Activated naive CD4-positive, alpha-beta T cell treated with anti-CD3 and anti-CD28 coated beads, Interleukin-2, amount 10 ng/mL, durations not matched to agents 7 days and 5 days (primary cell): ENCODE data around the gene CFAP97D1.
A peak's percentile ranks its signal among the peaks of the same experiment; 100 is the strongest.

Experiments
- CTCF ChIA-PET: fragments of 350-600 bp; sonication (Branson Sonifier 250); formaldehyde crosslinking; loops from one replicate; lab custom pipeline; 2021; ENCODE audit warnings: antibody characterized with exemption; lab: Charles Lee
- DNase-seq: peaks from one replicate; pipeline ENCODE4 v3.0.0-alpha.2; 2020
- H3K27ac Mint-ChIP-seq: one replicate; pipeline ENCODE4 v1.8.0; 2021; ENCODE audit warnings: mild to moderate bottlenecking, moderate library complexity, mixed read lengths
- H3K27me3 Mint-ChIP-seq: one replicate; pipeline ENCODE4 v1.8.0; 2021; ENCODE audit warnings: mild to moderate bottlenecking, mixed read lengths
- H3K36me3 Mint-ChIP-seq: one replicate; pipeline ENCODE4 v1.8.0; 2021; ENCODE audit warnings: mixed read lengths
- H3K4me1 Mint-ChIP-seq: one replicate; pipeline ENCODE4 v1.8.0; 2021; ENCODE audit warnings: mixed read lengths
- H3K4me3 Mint-ChIP-seq: one replicate; pipeline ENCODE4 v1.8.0; 2021; ENCODE audit warnings: mild to moderate bottlenecking, moderate library complexity, mixed read lengths
- H3K9me3 Mint-ChIP-seq: one replicate; pipeline ENCODE4 v1.8.0; 2021; ENCODE audit warnings: mixed read lengths

Gene CFAP97D1

DNA sequence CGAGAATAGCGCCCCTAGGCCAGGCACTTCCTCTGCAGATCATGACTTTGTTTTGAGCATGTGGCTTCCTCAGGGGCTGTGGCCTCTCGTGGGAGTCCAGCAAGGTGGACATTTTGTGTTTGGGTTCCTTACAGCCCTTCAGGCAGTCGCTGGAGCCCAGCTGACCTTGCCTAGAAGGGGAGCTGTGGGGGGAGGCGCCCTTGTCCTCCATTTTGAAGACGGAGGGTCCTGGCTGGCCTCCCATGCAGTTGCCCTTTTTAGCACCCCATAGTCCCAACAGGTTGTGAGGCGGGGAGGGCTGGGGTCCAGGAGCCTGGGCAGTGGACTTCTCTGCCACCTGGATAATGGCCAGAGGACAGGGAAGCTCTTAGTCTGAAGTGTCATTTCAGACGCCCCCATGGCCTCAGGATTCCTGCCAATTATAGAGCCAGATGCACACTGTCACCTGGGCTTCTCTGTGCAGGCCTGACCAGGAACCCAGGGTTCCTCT lies 23.0 kb upstream of the CFAP97D1 start:
- Mint-ChIP-seq H3K36me3 (no peaks in the 10 kb centered on the region), H3K9me3 (no peaks in the 10 kb centered on the region), H3K27me3 (peaks cover 75% of the 10 kb centered on the region), H3K4me3 (no peak overlapping the region), H3K4me1 (peaks cover 5% of the 10 kb centered on the region), H3K27ac (no peak overlapping the region)
- CTCF ChIA-PET, result interaction anchor here (0.5 to 13.8 kb wide), 6 partner anchors 9 to 180 kb away, joined by 3 to 445 read pairs (median 12); partner anchors contain the start of gene DUSP3
- no peak for DNase-seq

GRCh38 chr17:43758086-43758485 lies 22.1 kb upstream of the CFAP97D1 start:
- Mint-ChIP-seq H3K36me3 (no peaks in the 10 kb centered on the region), H3K27me3 (peaks cover 67% of the 10 kb centered on the region), H3K4me3 (no peak overlapping the region), H3K9me3 (no peaks in the 10 kb centered on the region), H3K27ac (no peak overlapping the region), H3K4me1 (peaks cover 5% of the 10 kb centered on the region)
- DNase-seq, result no peak
- CTCF ChIA-PET, result interaction anchor here (1.4 to 13.8 kb wide), 5 partner anchors 9 to 181 kb away, joined by 4 to 445 read pairs (median 19); partner anchors contain the start of gene DUSP3

GRCh38 chr17:43758497-43759174 lies 21.6 kb upstream of the CFAP97D1 start, which contains the start of gene SOST:
SOST (minus strand) TSS chr17:43758791; CDS start chr17:43758741, 50 bp downstream.
- H3K27ac Mint-ChIP-seq, result no peak within 1 kb of the TSS
- DNase-seq, result no peak
- H3K4me1 Mint-ChIP-seq, result peaks cover 5% of the 10 kb centered on the region
- H3K9me3 Mint-ChIP-seq, result no peaks in the 10 kb centered on the region
- H3K27me3 Mint-ChIP-seq, result peaks cover 62% of the 10 kb centered on the region
- CTCF ChIA-PET, result interaction anchor here (0.7 to 13.8 kb wide), 6 partner anchors 8 to 181 kb away, joined by 3 to 445 read pairs (median 15); partner anchors contain the start of gene DUSP3
- H3K36me3 Mint-ChIP-seq, result no peaks in the 10 kb centered on the region
- H3K4me3 Mint-ChIP-seq, result no peak within 1 kb of the TSS

DNA sequence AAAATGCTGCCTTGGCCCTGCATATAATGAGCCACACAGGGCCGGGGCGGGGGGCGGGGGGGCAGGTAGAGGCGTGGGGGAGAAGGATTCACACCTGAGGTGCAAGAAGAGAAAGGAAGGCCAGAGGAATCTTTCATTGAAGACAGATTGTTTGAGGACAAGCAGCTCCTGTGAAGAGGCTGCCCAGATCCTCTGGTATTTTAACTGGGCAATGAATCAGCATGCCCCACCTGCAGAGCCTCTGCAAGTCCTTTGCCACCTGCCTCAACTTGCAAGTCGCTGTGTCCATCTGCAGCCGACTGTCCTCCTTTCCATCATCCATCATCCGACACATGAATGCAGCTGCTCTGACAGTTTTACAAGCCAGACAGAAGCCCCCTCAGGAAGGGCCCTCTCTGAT lies 20.4 kb upstream of the CFAP97D1 start:
- CTCF ChIA-PET, result interaction anchor here (0.6 to 13.8 kb wide), 18 partner anchors 9 to 225 kb away, joined by 3 to 445 read pairs (median 4); no protein-coding TSS in a partner anchor
- Mint-ChIP-seq H3K27ac (no peak overlapping the region), H3K4me3 (no peak overlapping the region), H3K4me1 (peaks cover 5% of the 10 kb centered on the region), H3K9me3 (no peaks in the 10 kb centered on the region), H3K27me3 (peaks cover 50% of the 10 kb centered on the region), H3K36me3 (no peaks in the 10 kb centered on the region)
- no peak for DNase-seq

DNA sequence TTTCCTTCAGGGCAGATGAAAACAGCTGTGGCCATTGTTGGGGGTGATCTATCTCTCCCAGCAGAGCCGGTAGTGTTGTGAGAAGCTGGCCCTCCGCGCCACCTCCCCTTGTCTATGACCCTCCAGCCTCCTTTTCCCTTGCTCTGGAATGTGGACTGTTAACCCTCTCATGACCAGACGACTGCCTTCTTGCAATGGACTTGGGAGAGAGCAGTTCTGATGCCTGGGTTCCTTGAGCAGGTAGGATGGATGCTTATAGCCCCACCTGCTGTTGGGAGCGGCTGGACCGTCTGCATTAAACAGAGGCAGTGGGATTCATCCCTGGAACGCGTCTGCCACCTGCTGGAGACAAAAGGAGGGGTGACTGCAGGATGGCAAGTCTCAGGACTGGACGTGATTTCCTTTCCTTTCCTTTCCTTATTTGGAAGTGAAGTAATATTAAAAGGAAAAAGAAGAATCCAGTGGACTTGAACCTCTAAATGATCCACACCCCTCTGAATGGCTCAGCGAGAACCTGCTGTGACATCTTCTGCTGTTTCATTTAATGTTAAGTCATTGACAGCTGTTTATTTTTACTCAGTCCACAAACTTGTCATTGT lies 19.9 kb upstream of the CFAP97D1 start:
- no peak overlapping the region for H3K4me3 Mint-ChIP-seq
- CTCF ChIA-PET, result interaction anchor here (0.6 to 13.8 kb wide), 18 partner anchors 9 to 226 kb away, joined by 3 to 445 read pairs (median 4); no protein-coding TSS in a partner anchor
- H3K4me1 Mint-ChIP-seq, result peaks cover 5% of the 10 kb centered on the region
- H3K9me3 Mint-ChIP-seq, result no peaks in the 10 kb centered on the region
- H3K27ac Mint-ChIP-seq, result no peak overlapping the region
- peaks cover 45% of the 10 kb centered on the region for H3K27me3 Mint-ChIP-seq
- H3K36me3 Mint-ChIP-seq, result no peaks in the 10 kb centered on the region
- peak; percentile 95 for DNase-seq

DNA sequence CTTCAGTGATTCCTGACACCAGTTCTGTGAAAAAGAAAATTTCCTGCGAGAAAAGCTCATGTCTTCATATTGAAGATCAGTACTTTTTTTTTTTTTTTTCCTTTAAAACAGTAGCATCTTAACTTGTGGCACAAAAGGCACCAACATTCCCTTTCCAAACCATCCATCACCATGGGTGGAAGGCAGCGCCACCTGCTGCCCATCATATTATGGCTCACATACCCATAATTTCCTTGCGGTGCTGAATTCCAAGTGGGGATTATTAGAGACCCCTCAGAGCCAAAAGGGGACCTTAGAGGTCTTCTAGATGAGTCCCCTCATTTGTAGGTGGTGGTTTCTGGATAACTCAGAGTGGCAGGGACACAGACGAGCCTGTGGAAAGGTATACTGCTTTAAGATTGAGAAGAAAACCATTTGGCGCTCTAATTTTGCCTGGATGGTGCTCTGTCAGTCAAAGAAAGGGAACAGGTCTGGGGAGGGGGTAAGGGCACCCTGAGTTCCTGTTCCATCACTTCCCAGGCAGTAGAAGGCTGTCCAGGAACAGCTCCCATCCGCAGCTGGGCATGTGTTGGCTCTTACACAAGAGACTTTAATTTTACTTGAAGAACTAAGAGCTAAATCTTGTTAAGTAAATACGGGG lies 13.7 kb upstream of the CFAP97D1 start:
- DNase-seq, result peak; percentile 65
- peaks cover 3% of the 10 kb centered on the region for H3K4me1 Mint-ChIP-seq

DNA sequence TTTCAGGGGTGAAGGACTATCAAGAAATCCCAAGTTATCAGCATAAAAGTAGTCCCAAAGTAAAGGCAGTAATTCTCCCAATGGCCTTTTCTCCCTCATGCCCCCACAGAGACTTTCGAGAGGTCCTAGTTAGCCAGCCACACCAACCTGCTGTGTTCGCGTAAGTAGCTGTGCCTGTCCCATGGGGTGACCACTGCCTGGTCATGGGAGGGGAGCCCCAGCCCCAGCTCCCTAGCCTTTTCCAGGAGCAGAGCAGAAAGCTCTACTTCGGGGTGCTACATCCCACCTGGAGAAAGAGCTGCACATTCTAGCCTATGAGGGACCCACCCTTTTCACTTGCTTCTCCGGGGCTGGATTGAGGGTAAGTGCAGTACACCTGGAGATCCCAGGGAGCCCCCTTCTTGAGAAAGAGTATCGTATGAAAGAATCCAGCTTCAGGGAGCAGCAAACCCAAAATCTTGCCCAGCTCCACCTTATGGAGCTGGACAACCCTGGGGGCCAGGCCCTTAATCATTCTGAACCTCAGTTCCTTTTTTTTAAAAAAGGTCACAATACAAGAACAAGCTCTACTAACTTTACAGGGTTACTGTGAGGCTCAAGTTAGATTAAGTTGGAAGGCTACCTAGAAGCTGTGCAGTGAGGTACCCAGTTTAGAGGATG lies 13.1 kb upstream of the CFAP97D1 start:
- Mint-ChIP-seq H3K4me1 (peaks cover 3% of the 10 kb centered on the region), H3K36me3 (peaks cover 6% of the 10 kb centered on the region), H3K9me3 (no peaks in the 10 kb centered on the region), H3K4me3 (no peak overlapping the region), H3K27ac (no peak overlapping the region), H3K27me3 (peaks cover 5% of the 10 kb centered on the region)
- DNase-seq, result no peak
- CTCF ChIA-PET, result interaction anchor here (0.7 to 13.8 kb wide), 18 partner anchors 10 to 280 kb away, joined by 3 to 445 read pairs (median 4); partner anchors contain the start of genes CFAP97D1, DUSP3 and SOST

More for the DNA sequence above, 13.7 kb upstream of the CFAP97D1 start:
- Mint-ChIP-seq H3K27me3 (peaks cover 5% of the 10 kb centered on the region), H3K9me3 (no peaks in the 10 kb centered on the region), H3K27ac (no peak overlapping the region), H3K36me3 (peaks cover 4% of the 10 kb centered on the region), H3K4me3 (no peak overlapping the region)
- CTCF ChIA-PET, result interaction anchor here (0.6 to 13.8 kb wide), 28 partner anchors 8 to 493 kb away, joined by 3 to 445 read pairs (median 4); partner anchors contain the start of genes CFAP97D1, DUSP3 and SOST

DNA sequence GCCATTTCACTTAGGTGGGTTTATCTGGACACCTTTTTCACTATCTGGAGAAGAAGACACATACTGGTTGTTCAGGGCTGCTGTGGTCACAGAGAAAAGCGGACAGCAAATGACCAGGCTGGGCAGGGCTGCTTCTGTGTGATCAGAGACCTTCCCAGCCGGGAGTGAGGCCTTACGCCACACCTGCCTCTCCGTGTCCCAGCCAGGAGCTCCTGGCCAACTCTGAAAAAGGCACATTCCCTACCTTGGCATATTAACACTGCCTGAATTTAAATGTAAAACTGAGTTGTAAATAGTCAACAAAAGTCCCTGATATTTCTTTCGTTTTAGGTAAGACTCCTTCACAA lies 12.5 kb upstream of the CFAP97D1 start:
- peak; percentile 10 for DNase-seq
- CTCF ChIA-PET, result interaction anchor here (0.7 to 13.8 kb wide), 12 partner anchors 11 to 287 kb away, joined by 3 to 445 read pairs (median 4); partner anchors contain the start of genes CFAP97D1, DUSP3 and SOST
- Mint-ChIP-seq H3K4me3 (no peak overlapping the region), H3K36me3 (peaks cover 10% of the 10 kb centered on the region), H3K4me1 (peaks cover 3% of the 10 kb centered on the region), H3K9me3 (no peaks in the 10 kb centered on the region), H3K27me3 (peaks cover 5% of the 10 kb centered on the region), H3K27ac (no peak overlapping the region)

DNA sequence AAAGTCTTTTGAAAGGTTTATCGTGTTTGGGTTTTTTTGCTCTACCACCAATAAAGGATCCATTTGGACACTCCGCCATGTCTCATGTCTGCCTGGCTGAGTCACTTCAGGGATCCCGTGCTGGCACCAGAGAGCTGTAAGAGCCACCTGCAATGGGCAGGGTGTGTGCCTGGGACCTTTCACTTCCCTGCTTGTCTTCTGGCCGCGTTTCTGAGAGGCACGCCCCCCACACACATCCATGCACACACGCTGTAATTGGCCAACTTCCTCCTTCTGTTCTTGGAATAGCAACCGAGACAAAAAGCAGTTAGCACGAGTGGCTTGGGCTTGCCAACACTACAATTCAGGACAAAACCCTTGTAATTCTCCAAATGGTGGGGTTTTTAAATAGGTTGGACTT lies 11.9 kb upstream of the CFAP97D1 start:
- H3K36me3 Mint-ChIP-seq, result peaks cover 16% of the 10 kb centered on the region
- H3K27ac Mint-ChIP-seq, result no peak overlapping the region
- peaks cover 4% of the 10 kb centered on the region for H3K4me1 Mint-ChIP-seq
- H3K4me3 Mint-ChIP-seq, result no peak overlapping the region
- CTCF ChIA-PET, result interaction anchor here (0.7 to 13.8 kb wide), 3 partner anchors 12 to 288 kb away, joined by 3 to 445 read pairs (median 6); partner anchors contain the start of gene CFAP97D1
- peaks cover 5% of the 10 kb centered on the region for H3K27me3 Mint-ChIP-seq
- no peaks in the 10 kb centered on the region for H3K9me3 Mint-ChIP-seq
- peak; percentile 14 for DNase-seq

DNA sequence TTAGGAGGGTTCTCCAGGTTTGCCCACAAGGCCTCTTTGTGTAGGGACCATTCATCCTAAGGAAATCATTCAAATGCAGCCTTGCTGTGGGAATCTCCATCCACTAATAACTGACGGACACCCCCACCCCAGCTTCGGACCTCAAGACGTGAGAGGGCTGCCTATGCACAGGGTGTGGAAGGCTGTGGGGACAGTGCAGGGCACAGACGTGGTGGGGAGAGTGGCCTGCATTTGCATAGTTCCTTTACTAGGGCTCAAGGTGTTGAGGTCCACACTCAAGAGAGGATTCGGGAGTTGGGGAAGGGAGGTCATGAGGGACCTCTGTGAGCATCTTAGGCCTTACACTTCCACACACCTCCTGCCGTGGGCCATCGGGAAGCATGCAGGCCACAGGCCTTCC lies 11.3 kb upstream of the CFAP97D1 start:
- H3K27ac Mint-ChIP-seq, result no peak overlapping the region
- no peak overlapping the region for H3K4me3 Mint-ChIP-seq
- H3K36me3 Mint-ChIP-seq, result peaks cover 19% of the 10 kb centered on the region
- peaks cover 6% of the 10 kb centered on the region for H3K4me1 Mint-ChIP-seq
- no peaks in the 10 kb centered on the region for H3K9me3 Mint-ChIP-seq
- CTCF ChIA-PET, result interaction anchor here (1.6 to 2.1 kb wide), 2 partner anchors 74 to 76 kb away, joined by 4 to 9 read pairs; no protein-coding TSS in a partner anchor
- peaks cover 5% of the 10 kb centered on the region for H3K27me3 Mint-ChIP-seq
- peak; percentile 11 for DNase-seq

DNA sequence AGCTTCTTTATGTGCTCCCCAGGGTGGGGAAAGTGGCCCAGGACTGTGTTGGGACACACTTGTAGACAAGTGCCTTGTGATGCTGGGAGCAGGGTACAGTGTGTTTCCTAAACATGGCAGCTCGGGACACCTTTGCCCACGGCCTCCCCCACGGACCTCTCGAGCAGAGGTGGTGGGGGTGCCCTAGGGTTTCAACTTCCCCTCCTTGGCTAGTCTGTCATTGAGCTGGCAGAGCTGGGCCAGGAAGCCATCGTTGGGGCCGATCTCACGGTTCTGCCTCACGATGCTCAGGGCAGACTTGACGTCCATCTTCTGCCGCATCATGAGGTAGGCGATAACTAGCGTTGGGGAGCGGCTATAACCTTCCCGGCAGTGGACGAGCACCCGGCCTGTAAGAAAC lies 10.8 kb upstream of the CFAP97D1 start:
- Mint-ChIP-seq H3K4me1 (peaks cover 6% of the 10 kb centered on the region), H3K4me3 (no peak overlapping the region), H3K27me3 (peaks cover 5% of the 10 kb centered on the region), H3K9me3 (no peaks in the 10 kb centered on the region), H3K36me3 (peaks cover 19% of the 10 kb centered on the region), H3K27ac (no peak overlapping the region)
- CTCF ChIA-PET, result interaction anchor here (1.6 to 2.1 kb wide), 2 partner anchors 74 to 77 kb away, joined by 4 to 9 read pairs; no protein-coding TSS in a partner anchor
- DNase-seq, result peak; percentile 6

- Mint-ChIP-seq H3K4me1 (peaks cover 6% of the 10 kb centered on the region), H3K27me3 (peaks cover 5% of the 10 kb centered on the region), H3K4me3 (no peak overlapping the region), H3K9me3 (no peaks in the 10 kb centered on the region), H3K27ac (no peak overlapping the region), H3K36me3 (peaks cover 19% of the 10 kb centered on the region)
- peak; percentile 3 for DNase-seq
- CTCF ChIA-PET, result interaction anchor here (1.6 to 2.1 kb wide), 2 partner anchors 75 to 77 kb away, joined by 4 to 9 read pairs; no protein-coding TSS in a partner anchor
These were observed 10.4 kb upstream of the CFAP97D1 start for GRCh38 chr17:43769859-43770258.

DNA sequence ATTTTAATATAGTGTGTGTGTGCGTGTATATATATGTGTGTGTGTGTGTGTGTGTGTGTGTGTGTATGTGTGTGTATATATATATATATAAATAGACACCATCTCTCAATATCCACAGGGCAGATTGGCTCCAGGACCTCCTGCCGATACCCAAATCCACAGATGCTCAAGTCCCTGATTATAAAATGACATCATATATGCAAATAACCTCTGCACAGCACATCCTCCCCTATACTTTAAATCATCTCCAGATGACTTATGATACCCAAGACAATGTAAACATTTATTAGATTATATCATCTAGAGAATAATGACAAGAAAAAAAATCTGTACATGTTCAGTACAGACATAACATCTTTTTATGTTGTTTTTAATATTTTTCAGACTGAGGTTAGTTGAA lies 9.3 kb upstream of the CFAP97D1 start:
- no peak for DNase-seq
- H3K4me3 Mint-ChIP-seq, result no peak overlapping the region
- peaks cover 5% of the 10 kb centered on the region for H3K27me3 Mint-ChIP-seq
- H3K36me3 Mint-ChIP-seq, result peaks cover 21% of the 10 kb centered on the region
- peaks cover 6% of the 10 kb centered on the region for H3K4me1 Mint-ChIP-seq
- H3K9me3 Mint-ChIP-seq, result no peaks in the 10 kb centered on the region
- CTCF ChIA-PET, result interaction anchor here (1.6 to 2.1 kb wide), 2 partner anchors 76 to 78 kb away, joined by 4 to 9 read pairs; no protein-coding TSS in a partner anchor
- no peak overlapping the region for H3K27ac Mint-ChIP-seq
